Brain pericyte (primary cell): Measurements from ENCODE around the gene TNXB.
A peak's percentile ranks its signal among the peaks of the same experiment; 100 is the strongest.
"Not testable (repeated sequence)": the region's sequence is repeated elsewhere in the genome, so short reads cannot be mapped to it uniquely, and the experiment has no call there.

Experiments used
- DNase-seq: peaks from one replicate; pipeline ENCODE4 v3.0.0-alpha.2; 2012; ENCODE audit warnings: low read depth, low spot score

TNXB gene

GRCh38 chr6:32144238-32144637 is 35.1 kb upstream of the TNXB start:
- not testable (repeated sequence) for DNase-seq

GRCh38 chr6:32140420-32141046 is 31.4 kb upstream of the TNXB start:
- no peak for DNase-seq

- no peak for DNase-seq
These were observed 30.5 kb upstream of the TNXB start for GRCh38 chr6:32139590-32139989.

- no peak for DNase-seq
These were observed 28.3 kb upstream of the TNXB start for GRCh38 chr6:32137454-32137853.

- no peak for DNase-seq
These were observed 24.6 kb upstream of the TNXB start for GRCh38 chr6:32133786-32134185.

GRCh38 chr6:32132110-32132509 is 23.0 kb upstream of the TNXB start:
- no peak for DNase-seq

- no peak for DNase-seq
These were observed 22.4 kb upstream of the TNXB start for GRCh38 chr6:32131439-32131948.

GRCh38 chr6:32129297-32130088 is 20.4 kb upstream of the TNXB start:
- no peak for DNase-seq

- no peak for DNase-seq
These were observed 19.7 kb upstream of the TNXB start for GRCh38 chr6:32128751-32129296.

GRCh38 chr6:32127717-32128592 is 18.8 kb upstream of the TNXB start, which contains the start of gene ATF6B:
TSS of gene ATF6B (minus strand) at chr6:32128246. CDS start at chr6:32128207, 39 bp downstream.
- DNase-seq, result peak; percentile 96

- DNase-seq, result no peak
These were observed 18.2 kb upstream of the TNXB start for GRCh38 chr6:32127409-32127716.

- no peak for DNase-seq
These were observed 17.7 kb upstream of the TNXB start for GRCh38 chr6:32126880-32127279.

- no peak for DNase-seq
These were observed 14.5 kb upstream of the TNXB start for GRCh38 chr6:32123681-32124080.

- no peak for DNase-seq
These were observed 11.5 kb upstream of the TNXB start for GRCh38 chr6:32120573-32121059.

- peak; percentile 42 for DNase-seq
These were observed 9.9 kb upstream of the TNXB start for GRCh38 chr6:32118782-32119628.

GRCh38 chr6:32117461-32117860 is 8.3 kb upstream of the TNXB start:
- DNase-seq, result no peak

- no peak for DNase-seq
These were observed 7.5 kb upstream of the TNXB start for GRCh38 chr6:32116674-32117073.

- DNase-seq, result no peak
These were observed 6.5 kb upstream of the TNXB start for GRCh38 chr6:32115623-32116022.

- DNase-seq, result no peak
These were observed 5.7 kb upstream of the TNXB start for GRCh38 chr6:32114796-32115195.
